Suprapubic skin (tissue), 3 donors: ENCODE results near the gene SLC30A1.

ENCODE experiments used
- POLR2A ChIP-seq, 2 donors: fragments of 450-650 bp; IDR thresholded peaks; one replicate each; pipeline ENCODE4 v1.6.1; 2017; ENCODE audit warnings: antibody characterized with exemption in 2 of 2, mild to moderate bottlenecking in 2 of 2, moderate library complexity in 2 of 2
- TF ChIP-seq, protein P1 (sequence below), 2 donors: fragments of 200-600 bp in 1 of 2; fragments of 450-650 bp in 1 of 2; sonication (generic) in 1 of 2; IDR thresholded peaks; one replicate each; pipeline ENCODE4 v1.5.1; 2016 to 2019; ENCODE audit warnings: antibody characterized with exemption in 2 of 2, mild to moderate bottlenecking in 1 of 2, moderate library complexity in 1 of 2

GRCh38 chr1:211536606-211537005 is 42.4 kb downstream of the SLC30A1 start:
- TF ChIP-seq, protein P1, sequence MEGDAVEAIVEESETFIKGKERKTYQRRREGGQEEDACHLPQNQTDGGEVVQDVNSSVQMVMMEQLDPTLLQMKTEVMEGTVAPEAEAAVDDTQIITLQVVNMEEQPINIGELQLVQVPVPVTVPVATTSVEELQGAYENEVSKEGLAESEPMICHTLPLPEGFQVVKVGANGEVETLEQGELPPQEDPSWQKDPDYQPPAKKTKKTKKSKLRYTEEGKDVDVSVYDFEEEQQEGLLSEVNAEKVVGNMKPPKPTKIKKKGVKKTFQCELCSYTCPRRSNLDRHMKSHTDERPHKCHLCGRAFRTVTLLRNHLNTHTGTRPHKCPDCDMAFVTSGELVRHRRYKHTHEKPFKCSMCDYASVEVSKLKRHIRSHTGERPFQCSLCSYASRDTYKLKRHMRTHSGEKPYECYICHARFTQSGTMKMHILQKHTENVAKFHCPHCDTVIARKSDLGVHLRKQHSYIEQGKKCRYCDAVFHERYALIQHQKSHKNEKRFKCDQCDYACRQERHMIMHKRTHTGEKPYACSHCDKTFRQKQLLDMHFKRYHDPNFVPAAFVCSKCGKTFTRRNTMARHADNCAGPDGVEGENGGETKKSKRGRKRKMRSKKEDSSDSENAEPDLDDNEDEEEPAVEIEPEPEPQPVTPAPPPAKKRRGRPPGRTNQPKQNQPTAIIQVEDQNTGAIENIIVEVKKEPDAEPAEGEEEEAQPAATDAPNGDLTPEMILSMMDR (IDR thresholded peaks at IDR 0.05), result no peak
- TF ChIP-seq POLR2A (IDR thresholded peaks at IDR 0.05), result no peak
